HG03045 (cell line): ENCODE data around the gene MESP2.
A peak's percentile ranks its signal among the peaks of the same experiment; 100 is the strongest.

ENCODE experiments used
- ATAC-seq: cut with Tn5 transposase; IDR thresholded peaks from one replicate; pipeline ENCODE4 v1.9.1; 2021; ENCODE audit warnings: mild to moderate bottlenecking, moderate library complexity; ENCODE audit not compliant: unreplicated experiment

Gene MESP2

GRCh38 chr15:89754361-89755154 is 21.6 kb upstream of the MESP2 start:
- ATAC-seq: no peak

GRCh38 chr15:89755701-89756100 is 20.4 kb upstream of the MESP2 start:
- no peak for ATAC-seq

GRCh38 chr15:89756897-89757296 is 19.2 kb upstream of the MESP2 start:
- no peak for ATAC-seq

- no peak for ATAC-seq
These were observed 17.8 kb upstream of the MESP2 start for GRCh38 chr15:89758283-89758682.

- ATAC-seq: no peak
These were observed 17.2 kb upstream of the MESP2 start for GRCh38 chr15:89758981-89759380.

GRCh38 chr15:89759835-89760234 is 16.3 kb upstream of the MESP2 start:
- no peak for ATAC-seq

- ATAC-seq: no peak
These were observed 15.7 kb upstream of the MESP2 start for GRCh38 chr15:89760303-89761008.

GRCh38 chr15:89761009-89761831 is 14.9 kb upstream of the MESP2 start:
- peak; percentile 72 for ATAC-seq

- no peak for ATAC-seq
These were observed 14.2 kb upstream of the MESP2 start for GRCh38 chr15:89761929-89762328.

GRCh38 chr15:89765694-89766093 is 10.4 kb upstream of the MESP2 start:
- ATAC-seq: no peak

GRCh38 chr15:89766357-89767311 is 9.5 kb upstream of the MESP2 start:
- ATAC-seq: no peak

- ATAC-seq: no peak
These were observed 8.7 kb upstream of the MESP2 start for GRCh38 chr15:89767411-89767915.

GRCh38 chr15:89768071-89768500 is 8.0 kb upstream of the MESP2 start:
- ATAC-seq: no peak

GRCh38 chr15:89769366-89769765 is 6.8 kb upstream of the MESP2 start:
- ATAC-seq: no peak

- no peak for ATAC-seq
These were observed 6.1 kb upstream of the MESP2 start for GRCh38 chr15:89770041-89770440.

GRCh38 chr15:89772932-89773583 is 3.1 kb upstream of the MESP2 start:
- ATAC-seq: no peak

GRCh38 chr15:89774492-89774891 is 1.6 kb upstream of the MESP2 start:
- no peak for ATAC-seq

GRCh38 chr15:89775815-89776214 is 317 bp upstream of the MESP2 start:
- no peak for ATAC-seq

- ATAC-seq: no peak
These were observed 1.1 kb downstream of the MESP2 start for GRCh38 chr15:89777073-89777751.
